ENCODE measurements around the gene FMR1NB. TPM values are rescaled to one million over a fixed set of nuclear protein-coding genes. Genes with fewer than 3 reads are reported as not detected.

The FMR1NB gene
- total RNA-seq, 1 donor from 2014 or later: not detected

GRCh38 chrX:148069759-148070503, 88.8 kb downstream of the FMR1NB start:
- Histone ChIP-seq H3K27me3 (ENCODE audit: control insufficient read depth, insufficient read depth, low read length) (no peaks in the 10 kb centered on the region), H3K4me3 (ENCODE audit: low read depth, low read length) (no peak overlapping the region), H3K36me3 (ENCODE audit: control insufficient read depth, insufficient read depth, low read length) (no peaks in the 10 kb centered on the region)
- DNase-seq (ENCODE audit: low read depth) (no peak), FAIRE-seq (no peak)
- no peak for TF ChIP-seq CTCF (IDR thresholded peaks at IDR 0.05; ENCODE audit: insufficient read depth, low read length, severe bottlenecking)

DNA sequence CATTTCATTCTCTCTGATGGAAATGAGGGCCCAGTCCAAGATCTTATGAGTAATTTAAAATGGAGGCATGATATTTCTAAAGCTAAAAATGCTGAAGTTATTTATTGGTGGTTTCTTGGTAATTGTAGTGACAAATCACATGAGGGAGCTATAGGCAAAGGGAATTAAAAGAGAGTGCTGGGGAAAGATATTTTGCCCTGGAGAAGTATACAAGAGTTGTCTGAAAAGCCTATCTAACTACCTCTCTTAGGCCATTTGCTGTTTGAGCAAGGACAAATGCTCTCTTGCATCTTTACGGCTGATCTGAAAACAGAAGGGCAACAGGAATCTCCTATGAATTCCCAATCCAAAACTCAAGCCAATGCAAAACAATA, 89.4 kb downstream of the FMR1NB start:
- TF ChIP-seq CTCF (IDR thresholded peaks at IDR 0.05; ENCODE audit: insufficient read depth, low read length, severe bottlenecking): no peak
- H3K36me3 ChIP-seq (ENCODE audit: control insufficient read depth, insufficient read depth, low read length): no peaks in the 10 kb centered on the region
- H3K27me3 ChIP-seq (ENCODE audit: control insufficient read depth, insufficient read depth, low read length): no peaks in the 10 kb centered on the region
- DNase-seq (ENCODE audit: low read depth): no peak
- FAIRE-seq: no peak
- H3K4me3 ChIP-seq (ENCODE audit: low read depth, low read length): no peak overlapping the region

Other genes with a start within 250 kb of the FMR1NB start
- 22.9 and 39.7 TPM in 2 replicates for gene FMR1, start 69.4 kb upstream of the FMR1NB start, total RNA-seq